B cell (primary cell): ENCODE data around the gene VPREB1. TPM values are rescaled to one million over a fixed set of nuclear protein-coding genes. Genes with fewer than 3 reads are reported as not detected.

Experiments
- ATAC-seq: fragments of 200-7000 bp; cut with Tn5 transposase; one replicate; pipeline ENCODE4 v1.10.0; 2021; ENCODE audit warnings: low read depth, mild to moderate bottlenecking, moderate number of reproducible peaks, moderate library complexity
- CTCF ChIA-PET: fragments of 350-600 bp; sonication (Branson Sonifier 250); formaldehyde crosslinking; loops from one replicate; lab custom pipeline; 2021; ENCODE audit warnings: antibody characterized with exemption, inconsistent platforms; lab: Charles Lee
- POLR2A ChIA-PET: fragments of 350-600 bp; sonication (Branson Sonifier 250); formaldehyde crosslinking; loops from one replicate; lab custom pipeline; 2021; ENCODE audit warnings: antibody characterized with exemption; lab: Charles Lee
- DNase-seq: peaks from one replicate; pipeline ENCODE4 v3.0.0; 2013
- H2AFZ ChIP-seq: 2 replicates; pipeline ENCODE4 v1.6.1; 2012; ENCODE audit warnings: mild to moderate bottlenecking, low read depth, low read length; ENCODE audit not compliant: insufficient read depth, poor library complexity, severe bottlenecking
- H3K27ac ChIP-seq, 2 donors: 1 replicate in 1 of 2; 2 replicates in 1 of 2; pipeline ENCODE4 v1.5.1; 2012 to 2013; ENCODE audit warnings: low read length in 2 of 2, mild to moderate bottlenecking in 2 of 2, moderate library complexity in 1 of 2
- H3K27me3 ChIP-seq, 4 experiments: fragments of 200-600 bp in 1 of 4; sonication (generic) in 1 of 4; replicated peaks in 1 of 4; 1 replicate in 2 of 4; 2 replicates in 2 of 4; pipeline versions ENCODE4 v1.6.1 to v1.7.0; 2013 to 2016; ENCODE audit warnings: low read length in 3 of 4, mild to moderate bottlenecking in 2 of 4, mixed read lengths in 1 of 4, moderate library complexity in 1 of 4; ENCODE audit not compliant: insufficient read depth in 4 of 4, control insufficient read depth in 3 of 4; ENCODE audit errors: control extremely low read depth in 1 of 4
- H3K36me3 ChIP-seq, 2 experiments: replicated peaks in 1 of 2; 1 replicate in 1 of 2; 2 replicates in 1 of 2; pipeline versions ENCODE4 v1.6.1 to v1.7.1; 2013; ENCODE audit warnings: low read length in 1 of 2; ENCODE audit not compliant: insufficient read depth in 2 of 2, control insufficient read depth in 1 of 2; ENCODE audit errors: control extremely low read depth in 1 of 2, extremely low read depth in 1 of 2
- H3K4me1 ChIP-seq, 2 donors: fragments of 200-600 bp in 1 of 2; sonication (generic) in 1 of 2; 1 replicate in 1 of 2; 2 replicates in 1 of 2; pipeline versions ENCODE4 v1.5.1 to v1.6.1; 2013 to 2017; ENCODE audit warnings: low read length in 2 of 2; ENCODE audit not compliant: control insufficient read depth in 2 of 2, insufficient read depth in 2 of 2
- H3K4me2 ChIP-seq: replicated peaks from 2 replicates; pipeline ENCODE3; 2012; ENCODE audit warnings: mild to moderate bottlenecking, low read depth, low read length; ENCODE audit not compliant: poor library complexity, severe bottlenecking
- H3K4me3 ChIP-seq, 5 experiments: fragments of 200-600 bp in 1 of 5; sonication (generic) in 1 of 5; 1 replicate in 3 of 5; 2 replicates in 2 of 5; pipeline versions ENCODE4 v1.5.1 to v1.7.0; 2011 to 2016; ENCODE audit warnings: low read length in 4 of 5, mild to moderate bottlenecking in 4 of 5, low read depth in 2 of 5, control low read depth in 1 of 5, moderate library complexity in 1 of 5; ENCODE audit not compliant: insufficient read depth in 1 of 5; ENCODE audit errors: control extremely low read depth in 1 of 5, extremely low read depth in 1 of 5
- H3K79me2 ChIP-seq: fragments of 200-600 bp; sonication (generic); one replicate; pipeline ENCODE4 v1.6.0; 2016; ENCODE audit warnings: low read length; ENCODE audit not compliant: control insufficient read depth, insufficient read depth
- H3K9ac ChIP-seq: fragments of 200-600 bp; sonication (generic); 2 replicates; pipeline ENCODE4 v1.6.1; 2017; ENCODE audit warnings: mild to moderate bottlenecking, low read length, moderate library complexity
- H3K9me3 ChIP-seq, 3 donors: one replicate each; pipeline versions ENCODE4 v1.6.1 to v1.7.1; 2013; ENCODE audit warnings: low read length in 2 of 3; ENCODE audit not compliant: control insufficient read depth in 2 of 3, insufficient read depth in 1 of 3; ENCODE audit errors: control extremely low read depth in 1 of 3
- H4K20me1 ChIP-seq: 2 replicates; pipeline ENCODE4 v1.6.0; 2012; ENCODE audit warnings: mild to moderate bottlenecking, low read length; ENCODE audit not compliant: insufficient read depth, control insufficient read depth, poor library complexity, severe bottlenecking
- H3K27ac Mint-ChIP-seq: one replicate; pipeline ENCODE4 v1.8.0; 2021; ENCODE audit warnings: mixed read lengths
- H3K27me3 Mint-ChIP-seq: one replicate; pipeline ENCODE4 v1.8.0; 2021; ENCODE audit warnings: mixed read lengths
- H3K4me1 Mint-ChIP-seq: one replicate; pipeline ENCODE4 v1.8.0; 2021; ENCODE audit warnings: mixed read lengths
- H3K4me3 Mint-ChIP-seq: one replicate; pipeline ENCODE4 v1.8.0; 2021; ENCODE audit warnings: mixed read lengths
- H3K9me3 Mint-ChIP-seq: one replicate; pipeline ENCODE4 v1.8.0; 2022; ENCODE audit warnings: mixed read lengths; ENCODE audit not compliant: insufficient read depth
- EZH2 ChIP-seq: IDR thresholded peaks from 2 replicates; pipeline ENCODE4 v1.6.1; 2012; ENCODE audit warnings: borderline replicate concordance, low read depth, mild to moderate bottlenecking, moderate library complexity, low read length; ENCODE audit not compliant: insufficient read depth, poor library complexity, severe bottlenecking
- WGBS: methylation state at CpG from one replicate; pipeline ENCODE4 v1.1.5; 2013; ENCODE audit warnings: missing lambda C conversion rate; ENCODE audit not compliant: insufficient coverage; 5-methylcytosine and 5-hydroxymethylcytosine counted together
- intact Hi-C: fragments of 100-400 bp; cut with micrococcal nuclease; formaldehyde crosslinking; loops from one replicate; pipeline ENCODE4 v1.10.0; 2022
- polyA plus RNA-seq: library from polyadenylated mRNA; depleted of rRNA; stranded (reverse); fragments of >200 nt; gene quantifications from 2 replicates; pipeline ENCODE4 v1.2.3, GENCODE V29; 2012
- total RNA-seq, 2 donors: library from RNA; stranded (reverse); fragments of 120-200 nt in 1 of 2; gene quantifications; 1 replicate in 1 of 2; 2 replicates in 1 of 2; pipeline versions ENCODE4 v1.2.3 to v1.2.4, GENCODE V29; 2013 to 2022
- TF ChIP-seq, protein P1 (sequence below): fragments of 200-600 bp; IDR thresholded peaks from one replicate; pipeline ENCODE4 v1.8.0; 2022; ENCODE audit warnings: antibody characterized with exemption, mild to moderate bottlenecking

The VPREB1 gene
- total and polyA plus RNA-seq, 2 donors (not counting 1 experiment from before 2014, with no cell fraction given), result 1.2 TPM; not detected in 1

DNA sequence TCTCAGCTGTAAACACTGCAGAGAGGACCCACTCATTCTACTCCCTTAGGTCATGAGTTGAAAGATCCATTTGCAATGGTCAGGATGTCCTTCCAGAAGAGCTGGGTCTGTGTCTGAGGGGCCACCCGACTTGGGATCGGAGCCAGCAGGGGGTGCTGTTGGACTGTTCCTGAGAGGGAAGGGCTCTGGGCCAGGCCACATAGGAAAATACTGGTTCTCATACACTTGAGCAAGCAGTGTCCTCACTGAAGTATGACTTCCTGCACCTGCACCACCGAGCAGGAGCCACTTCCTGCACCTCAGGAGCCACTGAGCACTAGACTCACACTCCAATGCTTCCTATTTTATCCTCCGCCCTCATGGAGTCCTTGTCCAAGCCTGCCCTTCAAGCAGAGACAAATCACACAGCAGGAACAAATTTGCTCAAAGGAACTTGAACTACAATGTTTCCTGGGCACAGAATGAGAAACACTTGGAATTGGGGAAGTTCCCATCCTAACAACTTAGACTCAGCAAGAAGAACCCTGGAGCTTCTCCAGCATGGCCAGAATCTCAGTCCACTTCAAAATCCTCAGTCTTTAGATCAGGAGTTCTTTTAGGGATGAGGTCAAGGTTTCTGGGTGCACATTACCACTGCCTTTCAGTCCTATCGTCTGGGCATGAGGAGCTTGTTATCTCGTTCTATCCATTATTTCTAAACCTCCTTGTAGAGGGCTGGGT lies 36.6 kb upstream of the VPREB1 start:
- 0% methylated on average over 4 of the region's 6 CpGs for WGBS
- peak; percentile 90 for DNase-seq

More for the DNA sequence above, 36.6 kb upstream of the VPREB1 start:
- POLR2A ChIA-PET, result interaction anchor here (1.3 to 1.7 kb wide), 3 partner anchors 13 to 97 kb away, joined by 3 to 4 read pairs (median 4); no protein-coding TSS in a partner anchor
- intact Hi-C loops, result loop anchor here (1.0 to 10.0 kb wide), 9 partner anchors 13 to 744 kb away; no protein-coding TSS in a partner anchor
- CTCF ChIA-PET, result interaction anchor here (0.6 to 8.8 kb wide), 53 partner anchors 8 to 747 kb away, joined by 3 to 111 read pairs (median 4); no protein-coding TSS in a partner anchor
- no peaks in the 10 kb centered on the region for H3K36me3 ChIP-seq
- peak overlapping the region; percentile 45 to 51 for H3K27ac ChIP-seq
- ATAC-seq, result peak; percentile 85
- peaks cover 53 to 57% of the 10 kb centered on the region in 2 donors for H3K4me1 ChIP-seq
- H3K27me3 ChIP-seq, result no peaks in the 10 kb centered on the region
- peak overlapping the region; percentile 58 for H3K4me2 ChIP-seq
- TF ChIP-seq, protein P1, sequence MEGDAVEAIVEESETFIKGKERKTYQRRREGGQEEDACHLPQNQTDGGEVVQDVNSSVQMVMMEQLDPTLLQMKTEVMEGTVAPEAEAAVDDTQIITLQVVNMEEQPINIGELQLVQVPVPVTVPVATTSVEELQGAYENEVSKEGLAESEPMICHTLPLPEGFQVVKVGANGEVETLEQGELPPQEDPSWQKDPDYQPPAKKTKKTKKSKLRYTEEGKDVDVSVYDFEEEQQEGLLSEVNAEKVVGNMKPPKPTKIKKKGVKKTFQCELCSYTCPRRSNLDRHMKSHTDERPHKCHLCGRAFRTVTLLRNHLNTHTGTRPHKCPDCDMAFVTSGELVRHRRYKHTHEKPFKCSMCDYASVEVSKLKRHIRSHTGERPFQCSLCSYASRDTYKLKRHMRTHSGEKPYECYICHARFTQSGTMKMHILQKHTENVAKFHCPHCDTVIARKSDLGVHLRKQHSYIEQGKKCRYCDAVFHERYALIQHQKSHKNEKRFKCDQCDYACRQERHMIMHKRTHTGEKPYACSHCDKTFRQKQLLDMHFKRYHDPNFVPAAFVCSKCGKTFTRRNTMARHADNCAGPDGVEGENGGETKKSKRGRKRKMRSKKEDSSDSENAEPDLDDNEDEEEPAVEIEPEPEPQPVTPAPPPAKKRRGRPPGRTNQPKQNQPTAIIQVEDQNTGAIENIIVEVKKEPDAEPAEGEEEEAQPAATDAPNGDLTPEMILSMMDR, result peak; percentile 89
- no peak for TF ChIP-seq EZH2
- H3K4me1 Mint-ChIP-seq, result peaks cover 54% of the 10 kb centered on the region
- H3K9ac ChIP-seq, result peak overlapping the region; percentile 3
- H3K79me2 ChIP-seq, result no peaks in the 10 kb centered on the region
- peak overlapping the region; percentile 93 for H3K27ac Mint-ChIP-seq
- H3K4me3 ChIP-seq, result peak overlapping the region in 1 of 5 experiments; percentile 12
- peak overlapping the region; percentile 67 for H3K4me3 Mint-ChIP-seq
- peaks cover 0 to 2% (median 0%) of the 10 kb centered on the region in 3 donors for H3K9me3 ChIP-seq
- H3K27me3 Mint-ChIP-seq, result no peaks in the 10 kb centered on the region
- H4K20me1 ChIP-seq, result no peaks in the 10 kb centered on the region
- no peak overlapping the region for H2AFZ ChIP-seq
- H3K9me3 Mint-ChIP-seq, result no peaks in the 10 kb centered on the region
